Islet of Langerhans (tissue), 1 donor: ENCODE results near the gene STAT4.

Experiments
- FAIRE-seq: peaks from one replicate; lab custom pipeline; 2011; peaks lifted over from hg19 to GRCh38; lab: Jason Lieb, UNC

STAT4 gene

GRCh38 chr2:191081411-191082155 lies 69.2 kb downstream of the STAT4 start:
- no peak for FAIRE-seq

- FAIRE-seq = no peak
These were observed 72.5 kb downstream of the STAT4 start for GRCh38 chr2:191078165-191078867.

GRCh38 chr2:191070276-191070675 lies 80.5 kb downstream of the STAT4 start:
- FAIRE-seq = no peak

GRCh38 chr2:191069606-191070005 lies 81.2 kb downstream of the STAT4 start:
- FAIRE-seq = no peak

- FAIRE-seq = no peak
These were observed 83.9 kb downstream of the STAT4 start for GRCh38 chr2:191066919-191067233.

- FAIRE-seq = no peak
These were observed 84.4 kb downstream of the STAT4 start for GRCh38 chr2:191066197-191066918.

GRCh38 chr2:191065785-191066184 lies 85.0 kb downstream of the STAT4 start:
- no peak for FAIRE-seq

DNA sequence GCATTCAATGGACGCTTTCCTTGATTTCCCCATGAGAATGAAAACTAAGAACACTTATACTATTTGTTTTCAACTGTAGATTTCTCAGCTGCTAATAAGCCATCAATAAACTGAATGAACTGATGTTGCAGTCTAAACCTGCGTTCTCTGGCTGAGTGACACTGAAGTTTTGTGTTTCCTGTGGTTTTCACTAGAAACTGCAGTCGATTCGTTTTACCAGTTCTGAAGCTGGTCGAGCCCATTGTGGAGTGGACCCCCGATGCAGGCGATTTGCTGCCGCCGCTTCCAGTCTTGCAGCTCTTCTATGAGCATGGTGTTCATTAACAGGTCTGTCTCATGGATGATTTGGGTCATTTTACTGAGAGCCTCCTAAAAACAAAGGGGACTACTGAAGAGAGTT lies 86.2 kb downstream of the STAT4 start:
- no peak for FAIRE-seq

- FAIRE-seq = no peak
These were observed 87.2 kb downstream of the STAT4 start for GRCh38 chr2:191063584-191063983.

GRCh38 chr2:191061381-191061980 lies 89.3 kb downstream of the STAT4 start:
- FAIRE-seq = no peak

- no peak for FAIRE-seq
These were observed 91.5 kb downstream of the STAT4 start for GRCh38 chr2:191059308-191059707.

GRCh38 chr2:191056228-191056627 lies 94.6 kb downstream of the STAT4 start:
- no peak for FAIRE-seq

GRCh38 chr2:191053256-191053655 lies 97.5 kb downstream of the STAT4 start:
- no peak for FAIRE-seq

- peak; percentile 100 for FAIRE-seq
These were observed 98.7 kb downstream of the STAT4 start for GRCh38 chr2:191051825-191052778.

GRCh38 chr2:191051177-191051576 lies 99.6 kb downstream of the STAT4 start:
- FAIRE-seq = no peak

DNA sequence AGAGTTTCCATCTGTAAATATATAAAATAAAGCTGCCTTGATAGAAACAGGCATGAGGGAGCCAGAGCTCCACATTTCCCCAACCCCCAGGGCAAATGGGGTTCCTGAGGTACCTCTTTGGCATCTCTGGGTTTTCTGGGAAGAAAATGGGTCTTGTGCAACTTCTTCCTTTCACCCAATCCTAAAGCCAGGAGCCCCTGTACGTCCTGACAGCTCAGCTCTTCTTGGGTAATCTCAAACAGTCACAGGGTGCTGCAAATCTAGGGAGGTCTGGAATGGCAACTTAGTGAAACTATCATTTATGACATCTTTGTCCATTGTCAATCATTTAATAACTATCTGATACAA lies 100.2 kb downstream of the STAT4 start:
- FAIRE-seq = no peak

DNA sequence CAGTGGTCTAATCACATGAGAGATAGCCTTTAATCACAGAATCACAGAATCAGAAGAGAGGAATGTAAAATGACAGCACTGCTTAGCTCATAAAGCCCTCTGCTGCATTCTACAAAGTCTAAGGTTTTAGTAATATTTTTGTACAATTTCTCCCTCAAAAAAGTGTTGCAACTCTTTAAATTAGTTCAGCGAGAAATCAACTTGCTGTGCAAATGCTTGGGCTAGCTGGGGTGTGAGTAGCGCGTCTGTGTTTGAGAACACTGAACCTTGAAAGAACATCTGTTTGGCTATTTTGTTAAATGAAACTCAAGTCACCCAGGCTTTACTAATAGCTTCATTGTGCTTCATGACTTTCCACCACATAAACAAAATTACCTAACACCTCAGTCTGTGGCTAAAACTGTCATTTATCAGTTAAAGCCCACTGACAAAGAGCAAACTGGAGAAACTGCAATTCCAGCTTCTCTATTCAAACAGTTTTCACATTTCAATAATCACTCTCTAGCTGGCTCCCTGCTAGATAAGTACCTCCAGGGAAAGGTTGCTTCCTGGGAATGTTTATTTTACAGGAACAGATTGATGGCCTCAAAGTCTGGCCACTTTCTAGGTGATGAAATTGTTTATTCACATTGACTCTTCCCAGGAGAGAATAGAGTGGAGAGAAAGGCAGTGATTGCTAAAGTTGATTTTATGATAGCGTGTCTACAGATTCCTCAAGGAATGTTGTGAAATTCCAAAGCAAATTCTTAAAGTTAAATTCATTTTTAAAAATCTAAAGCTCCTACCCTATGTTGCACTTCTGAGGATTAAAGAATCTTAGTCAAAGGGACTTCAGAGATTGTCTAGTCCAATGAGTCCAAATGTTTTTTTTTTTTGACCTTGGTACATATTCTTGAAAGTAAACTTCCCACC lies 100.8 kb downstream of the STAT4 start:
- peak; percentile 89 for FAIRE-seq

GRCh38 chr2:191048073-191048472 lies 102.7 kb downstream of the STAT4 start:
- FAIRE-seq = no peak

DNA sequence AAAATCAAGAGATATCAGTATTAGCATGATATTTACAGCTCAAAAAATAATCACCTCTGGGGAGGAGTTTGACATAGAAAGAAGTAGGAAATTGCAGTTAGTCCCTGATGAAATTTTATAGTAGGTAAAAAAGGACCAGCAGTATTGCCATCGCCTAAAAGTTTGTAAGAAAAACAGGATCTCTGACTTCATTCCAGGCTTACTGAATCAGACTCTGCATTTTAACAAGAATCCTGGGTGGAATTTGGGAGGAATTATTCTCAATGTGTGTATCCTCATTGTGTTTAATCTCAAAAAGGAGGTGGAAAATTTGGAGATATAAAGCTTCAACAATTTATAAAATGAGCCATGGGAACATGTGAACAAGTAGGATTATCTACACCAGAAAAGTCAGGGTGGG lies 105.7 kb downstream of the STAT4 start:
- FAIRE-seq = no peak

DNA sequence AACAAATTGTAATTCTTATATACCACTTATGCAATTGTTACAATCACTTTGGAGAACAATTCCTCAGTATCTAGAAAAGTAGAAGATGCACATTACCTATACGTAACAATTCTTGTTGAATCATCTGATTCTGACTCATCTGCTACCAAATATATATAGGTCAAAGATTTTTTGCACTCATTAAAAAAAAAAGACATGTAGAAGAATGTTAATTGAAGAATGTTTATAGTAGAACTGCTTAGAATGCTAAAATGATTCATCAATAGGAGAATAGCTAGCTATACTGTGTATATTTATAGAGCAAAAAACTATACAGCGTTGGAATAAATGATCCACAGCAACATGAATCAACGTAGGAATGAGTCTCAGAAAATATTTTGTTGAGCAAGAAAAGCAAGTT lies 107.4 kb downstream of the STAT4 start:
- no peak for FAIRE-seq
